Smooth muscle cell (in vitro differentiated cells): ENCODE data around the gene USP32. TPM values are rescaled to one million over a fixed set of nuclear protein-coding genes. Genes with fewer than 3 reads are reported as not detected.

Experiments used
- DNase-seq: peaks from one replicate; lab custom pipeline; 2025; ENCODE audit not compliant: unreplicated experiment; lab: John Stamatoyannopoulos, UW
- H2AFZ ChIP-seq: fragments of 200-600 bp; sonication (generic); 2 replicates; pipeline ENCODE4 v1.6.0; 2016; ENCODE audit warnings: antibody characterized with exemption, low read depth, mild to moderate bottlenecking
- H3F3A ChIP-seq: fragments of 200-600 bp; sonication (generic); 2 replicates; pipeline ENCODE4 v1.6.0; 2017; ENCODE audit warnings: antibody characterized with exemption, low read depth
- H3K27ac ChIP-seq: fragments of 200-600 bp; sonication (generic); 2 replicates; pipeline ENCODE4 v1.5.1; 2016; ENCODE audit warnings: low read depth, mild to moderate bottlenecking
- H3K27me3 ChIP-seq: fragments of 200-600 bp; sonication (generic); 2 replicates; pipeline ENCODE4 v1.6.1; 2016; ENCODE audit warnings: low read depth, mild to moderate bottlenecking
- H3K36me3 ChIP-seq: fragments of 200-600 bp; sonication (generic); 2 replicates; pipeline ENCODE4 v1.5.1; 2016; ENCODE audit warnings: low read depth
- H3K4me1 ChIP-seq: fragments of 200-600 bp; sonication (generic); 2 replicates; pipeline ENCODE4 v1.5.1; 2016; ENCODE audit warnings: low read depth
- H3K4me2 ChIP-seq: fragments of 200-600 bp; sonication (generic); 2 replicates; pipeline ENCODE4 v1.6.0; 2016; ENCODE audit warnings: mild to moderate bottlenecking
- H3K4me3 ChIP-seq: fragments of 200-600 bp; sonication (generic); 2 replicates; pipeline ENCODE4 v1.5.1; 2016; ENCODE audit warnings: mild to moderate bottlenecking
- H3K79me2 ChIP-seq: fragments of 200-600 bp; sonication (generic); 2 replicates; pipeline ENCODE4 v1.6.0; 2016; ENCODE audit warnings: low read depth, mild to moderate bottlenecking
- H3K9ac ChIP-seq: fragments of 200-600 bp; sonication (generic); 2 replicates; pipeline ENCODE4 v1.6.0; 2016; ENCODE audit warnings: low read depth
- H3K9me3 ChIP-seq: fragments of 200-600 bp; sonication (generic); replicated peaks from 2 replicates; pipeline ENCODE4 v1.5.1; 2016; ENCODE audit warnings: low read depth
- H4K20me1 ChIP-seq: fragments of 200-600 bp; sonication (generic); 2 replicates; pipeline ENCODE4 v1.6.0; 2016; ENCODE audit warnings: low read depth
- CTCF ChIP-seq: fragments of 200-600 bp; sonication (generic); IDR thresholded peaks from 2 replicates; pipeline ENCODE4 v1.5.1; 2017; ENCODE audit warnings: borderline replicate concordance, mild to moderate bottlenecking, antibody characterized with exemption; ENCODE audit not compliant: insufficient read depth, poor library complexity, severe bottlenecking
- WGBS: methylation state at CpG from one replicate; pipeline ENCODE4 v1.1.7; 2016; ENCODE audit warnings: low lambda C conversion rate; 5-methylcytosine and 5-hydroxymethylcytosine counted together
- polyA plus RNA-seq: library from polyadenylated mRNA; unstranded; fragments of >200 nt; fragmentation: Nextera tagmentation; extraction: Ambion mirVana; gene quantifications from 2 replicates; pipeline ENCODE4 v1.2.1, GENCODE V29; 2016
- small RNA-seq: library from RNA; depleted of rRNA; stranded (forward); fragments of <200 nt; gene quantifications from one replicate; pipeline ENCODE3, GENCODE V24; 2014
- total RNA-seq: library from RNA; depleted of rRNA; stranded (reverse); fragments of >200 nt; gene quantifications from 2 replicates; pipeline ENCODE4 v1.2.3, GENCODE V29; 2014

USP32 gene
- total and polyA plus RNA-seq, 2 experiments from 2014 or later = 10.5 to 21.7 TPM

DNA sequence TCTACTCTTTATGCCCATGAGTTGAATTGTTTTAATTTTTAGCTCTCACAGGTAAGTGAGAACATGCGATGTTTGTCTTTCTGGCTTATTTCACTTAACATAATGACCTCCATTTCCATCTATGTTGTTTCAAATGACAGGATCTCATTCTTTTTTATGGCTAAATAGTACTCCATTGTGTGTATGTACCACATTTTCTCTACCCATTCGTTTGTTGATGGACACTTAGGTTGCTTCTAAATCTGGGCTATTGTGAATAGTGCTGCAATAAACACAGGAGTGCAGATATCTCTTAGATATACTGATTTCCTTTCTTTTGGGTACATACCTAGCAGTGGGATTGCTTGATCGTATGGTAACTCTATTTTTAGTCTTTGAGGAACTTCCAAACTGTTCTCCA lies 261.5 kb downstream of the USP32 start:
- no peaks in the 10 kb centered on the region for H3F3A ChIP-seq
- H3K9me3 ChIP-seq = no peaks in the 10 kb centered on the region
- no peaks in the 10 kb centered on the region for H3K36me3 ChIP-seq
- 92% methylated on average over 3 of the region's 3 CpGs for WGBS
- no peaks in the 10 kb centered on the region for H3K79me2 ChIP-seq
- no peak overlapping the region for H2AFZ ChIP-seq
- H3K4me3 ChIP-seq = no peak overlapping the region
- TF ChIP-seq CTCF = no peak
- H4K20me1 ChIP-seq = no peaks in the 10 kb centered on the region
- H3K9ac ChIP-seq = no peak overlapping the region
- no peak overlapping the region for H3K4me2 ChIP-seq
- H3K4me1 ChIP-seq = no peaks in the 10 kb centered on the region
- no peak overlapping the region for H3K27ac ChIP-seq
- peaks cover 11% of the 10 kb centered on the region for H3K27me3 ChIP-seq
- no peak for DNase-seq

DNA sequence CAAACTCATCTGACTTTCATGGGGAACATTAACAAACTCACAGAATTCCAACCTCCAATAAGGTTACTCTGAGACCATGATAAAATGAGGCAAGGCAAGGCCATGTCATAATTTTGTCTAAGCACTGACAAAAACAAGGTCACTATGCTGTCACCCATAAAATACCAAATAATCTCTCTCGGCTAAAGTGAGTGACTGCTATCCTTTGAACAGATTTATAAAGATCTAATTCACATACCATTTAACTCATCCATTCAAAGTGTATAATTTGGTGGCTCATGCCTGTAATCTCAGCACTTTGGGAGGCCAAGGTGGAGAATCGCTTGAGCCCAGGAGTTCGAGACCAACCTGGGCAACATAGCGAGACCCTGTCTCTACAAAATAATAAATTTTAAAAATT lies 262.8 kb downstream of the USP32 start:
- Histone ChIP-seq H3K79me2 (no peaks in the 10 kb centered on the region), H3K9me3 (no peaks in the 10 kb centered on the region), H3K4me3 (no peak overlapping the region), H3K9ac (no peak overlapping the region), H3F3A (no peaks in the 10 kb centered on the region), H2AFZ (no peak overlapping the region), H3K36me3 (no peaks in the 10 kb centered on the region), H3K4me2 (no peak overlapping the region), H4K20me1 (no peaks in the 10 kb centered on the region), H3K27me3 (peaks cover 11% of the 10 kb centered on the region), H3K4me1 (no peaks in the 10 kb centered on the region), H3K27ac (no peak overlapping the region)
- TF ChIP-seq CTCF = no peak
- DNase-seq = no peak
- 95% methylated on average over 4 of the region's 4 CpGs for WGBS

Small RNA genes lying within 50 kb of the gene (small RNA-seq; reads per million reads assigned to genes)
- 52.0 reads per million, percentile 96 among the genes with 10 or more reads in this experiment for gene SCARNA20

Other genes with a start within 250 kb of the USP32 start
- gene CA4, start 242.2 kb downstream of the USP32 start, total RNA-seq = not detected in 2 replicates
- 0.87 TPM in 1 of 2 replicates, not detected in the other for gene CA4, start 242.2 kb downstream of the USP32 start, polyA plus RNA-seq
- gene CHCT1, start 30.4 kb upstream of the USP32 start, total RNA-seq = not detected in 2 replicates
- gene CHCT1, start 30.4 kb upstream of the USP32 start, polyA plus RNA-seq = 0.76 TPM in 1 of 2 replicates, not detected in the other
- 40.9 and 57.1 TPM in 2 replicates for gene APPBP2, start 134.1 kb upstream of the USP32 start, total RNA-seq
- 36.9 and 38.3 TPM in 2 replicates for gene APPBP2, start 134.1 kb upstream of the USP32 start, polyA plus RNA-seq
- gene PPM1D, start 208.1 kb upstream of the USP32 start, total RNA-seq = 12.9 and 18.5 TPM in 2 replicates
- gene PPM1D, start 208.1 kb upstream of the USP32 start, polyA plus RNA-seq = 10.0 and 12.9 TPM in 2 replicates